Suprapubic skin (tissue), 4 donors: ENCODE results near the gene ANKRD45.

Source experiments
- CTCF ChIP-seq, 2 donors: fragments of 200-600 bp in 1 of 2; fragments of 450-650 bp in 1 of 2; sonication (generic) in 1 of 2; IDR thresholded peaks; one replicate each; pipeline ENCODE4 v1.5.1; 2016 to 2019; ENCODE audit warnings: antibody characterized with exemption in 2 of 2, mild to moderate bottlenecking in 1 of 2, moderate library complexity in 1 of 2
- EP300 ChIP-seq: sonication (generic); formaldehyde crosslinking; IDR thresholded peaks from one replicate; pipeline ENCODE4 v1.6.1; 2017; ENCODE audit warnings: antibody characterized with exemption
- POLR2A ChIP-seq, 2 donors: fragments of 450-650 bp; IDR thresholded peaks; one replicate each; pipeline ENCODE4 v1.6.1; 2017; ENCODE audit warnings: antibody characterized with exemption in 2 of 2, mild to moderate bottlenecking in 2 of 2, moderate library complexity in 2 of 2
- POLR2AphosphoS5 ChIP-seq, 3 donors: sonication (generic); formaldehyde crosslinking; IDR thresholded peaks; one replicate each; pipeline ENCODE4 v1.6.1; 2017; ENCODE audit warnings: antibody characterized with exemption in 3 of 3

GRCh38 chr1:173596097-173596825 lies 73.4 kb downstream of the ANKRD45 start:
- TF ChIP-seq CTCF (IDR thresholded peaks at IDR 0.05) (no peak), POLR2AphosphoS5 (IDR thresholded peaks at IDR 0.05) (no peak), EP300 (no peak), POLR2A (IDR thresholded peaks at IDR 0.05) (no peak)
